T-cell (primary cell): Measurements from ENCODE around the gene PLA2G2D. TPM values are rescaled to one million over a fixed set of nuclear protein-coding genes. Genes with fewer than 3 reads are reported as not detected.

Experiments used
- ATAC-seq, 4 experiments: fragments of 200-7000 bp in 3 of 4; fragments of 150-1000 bp in 1 of 4; cut with Tn5 transposase; replicated peaks in 1 of 4; 1 replicate in 3 of 4; 2 replicates in 1 of 4; pipeline ENCODE4 v1.10.0; 2021; ENCODE audit warnings: moderate library complexity in 3 of 4, mild to moderate bottlenecking in 2 of 4, moderate number of reproducible peaks in 1 of 4
- CTCF ChIA-PET, 2 donors: fragments of 300-600 bp; sonication (Branson Sonifier 250); formaldehyde crosslinking; loops; one replicate each; lab custom pipeline; 2022; ENCODE audit warnings: antibody characterized with exemption in 2 of 2; lab: Charles Lee
- POLR2A ChIA-PET, 2 donors: fragments of 300-600 bp; sonication (Branson Sonifier 250); formaldehyde crosslinking; loops; one replicate each; lab custom pipeline; 2022; ENCODE audit warnings: antibody characterized with exemption in 2 of 2; lab: Charles Lee
- DNase-seq, 35 experiments: peaks; one replicate each; pipeline versions ENCODE4 v3.0.0 to v3.0.0-alpha.2; 2013 to 2023
- H3K27ac ChIP-seq: one replicate; pipeline ENCODE4 v1.5.1; 2013; ENCODE audit warnings: low read length
- H3K27me3 ChIP-seq, 2 experiments: replicated peaks in 1 of 2; 1 replicate in 1 of 2; 2 replicates in 1 of 2; pipeline versions ENCODE4 v1.6.1 to v1.7.0; 2013; ENCODE audit warnings: low read length in 1 of 2, mixed read lengths in 1 of 2; ENCODE audit not compliant: control insufficient read depth in 2 of 2, insufficient read depth in 2 of 2; ENCODE audit errors: extremely low read depth in 1 of 2
- H3K36me3 ChIP-seq, 2 donors: 1 replicate in 1 of 2; 2 replicates in 1 of 2; pipeline versions ENCODE4 v1.6.1 to v1.7.0; 2013; ENCODE audit warnings: low read length in 1 of 2; ENCODE audit not compliant: control insufficient read depth in 2 of 2, insufficient read depth in 1 of 2; ENCODE audit errors: extremely low read depth in 1 of 2
- H3K4me1 ChIP-seq, 2 experiments: 1 replicate in 1 of 2; 2 replicates in 1 of 2; pipeline versions ENCODE4 v1.6.1 to v1.7.0; 2013; ENCODE audit warnings: low read length in 2 of 2, mixed read lengths in 1 of 2; ENCODE audit not compliant: insufficient read depth in 2 of 2, control insufficient read depth in 1 of 2; ENCODE audit errors: extremely low read depth in 1 of 2
- H3K4me3 ChIP-seq, 2 donors: 1 replicate in 1 of 2; 2 replicates in 1 of 2; pipeline versions ENCODE4 v1.5.1 to v1.7.0; 2013; ENCODE audit warnings: mild to moderate bottlenecking in 2 of 2, low read length in 1 of 2, moderate library complexity in 1 of 2; ENCODE audit not compliant: control insufficient read depth in 1 of 2; ENCODE audit errors: extremely low read depth in 1 of 2
- H3K9me3 ChIP-seq: 2 replicates; pipeline ENCODE4 v1.7.0; 2013
- H3K27ac Mint-ChIP-seq, 2 donors: one replicate each; pipeline ENCODE4 v1.8.0; 2020 to 2021; ENCODE audit warnings: mild to moderate bottlenecking in 2 of 2, mixed read lengths in 2 of 2
- H3K27me3 Mint-ChIP-seq, 2 donors: one replicate each; pipeline ENCODE4 v1.8.0; 2021 to 2022; ENCODE audit warnings: mixed read lengths in 2 of 2
- H3K36me3 Mint-ChIP-seq: one replicate; pipeline ENCODE4 v1.8.0; 2021; ENCODE audit warnings: mixed read lengths
- H3K4me1 Mint-ChIP-seq, 3 donors: one replicate each; pipeline ENCODE4 v1.8.0; 2020 to 2022; ENCODE audit warnings: mixed read lengths in 3 of 3, mild to moderate bottlenecking in 1 of 3
- H3K4me3 Mint-ChIP-seq, 3 donors: one replicate each; pipeline ENCODE4 v1.8.0; 2020 to 2022; ENCODE audit warnings: mild to moderate bottlenecking in 3 of 3, mixed read lengths in 3 of 3, moderate library complexity in 3 of 3
- H3K9me3 Mint-ChIP-seq, 3 donors: one replicate each; pipeline ENCODE4 v1.8.0; 2020 to 2022; ENCODE audit warnings: mixed read lengths in 3 of 3
- WGBS: methylation state at CpG from one replicate; pipeline ENCODE4 v1.1.5; 2013; ENCODE audit warnings: missing lambda C conversion rate; ENCODE audit not compliant: insufficient coverage; 5-methylcytosine and 5-hydroxymethylcytosine counted together
- total RNA-seq, 35 experiments: library from RNA in 6 of 35; stranded (reverse) in 6 of 35; fragments of 120-200 nt in 1 of 35; gene quantifications; one replicate each; pipeline versions ENCODE4 v1.2.1 to v1.2.4 and lab custom pipeline; 2013 to 2026

PLA2G2D gene
- total RNA-seq, 5 donors from 2014 or later (not counting 1 experiment from before 2014, with no cell fraction given) = not detected

DNA sequence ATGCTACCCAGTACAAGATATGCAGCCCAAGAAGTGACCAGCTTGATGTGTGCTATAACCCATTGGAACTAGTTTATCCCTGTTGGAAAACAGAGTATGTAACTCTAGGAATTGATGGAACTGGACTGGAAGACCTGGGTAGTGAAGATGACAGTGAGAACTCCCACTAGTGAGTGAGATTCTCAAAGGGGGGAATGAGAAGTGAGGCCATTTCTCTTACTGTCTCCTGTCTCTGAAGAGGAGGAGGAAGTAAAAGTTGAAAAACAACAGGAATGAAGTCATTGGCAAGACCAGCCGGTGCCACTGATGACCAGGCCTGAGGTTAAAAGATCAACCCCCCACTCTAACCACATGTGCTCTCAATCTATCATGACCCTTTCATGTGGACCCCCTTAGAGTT lies 40.7 kb upstream of the PLA2G2D start:
- H3K4me3 Mint-ChIP-seq = no peak overlapping the region
- peaks cover 0 to under 1% (median 0%) of the 10 kb centered on the region in 3 donors for H3K4me1 Mint-ChIP-seq
- H3K9me3 Mint-ChIP-seq = peaks cover 5 to 31% (median 21%) of the 10 kb centered on the region in 3 donors
- no peaks in the 10 kb centered on the region for H3K9me3 ChIP-seq
- H3K36me3 ChIP-seq = no peaks in the 10 kb centered on the region
- no CpG with 5 or more reads among the region's 1 CpG for WGBS
- POLR2A ChIA-PET = no interaction called here
- no peak for ATAC-seq
- H3K36me3 Mint-ChIP-seq = peaks cover 7% of the 10 kb centered on the region
- H3K4me3 ChIP-seq = no peak overlapping the region
- DNase-seq = no peak
- H3K4me1 ChIP-seq = no peaks in the 10 kb centered on the region
- H3K27ac ChIP-seq = no peak overlapping the region
- no peaks in the 10 kb centered on the region for H3K27me3 Mint-ChIP-seq
- CTCF ChIA-PET = no interaction called here
- no peak overlapping the region for H3K27ac Mint-ChIP-seq
- H3K27me3 ChIP-seq = peaks cover 0 to 14% of the 10 kb centered on the region in 2 experiments

DNA sequence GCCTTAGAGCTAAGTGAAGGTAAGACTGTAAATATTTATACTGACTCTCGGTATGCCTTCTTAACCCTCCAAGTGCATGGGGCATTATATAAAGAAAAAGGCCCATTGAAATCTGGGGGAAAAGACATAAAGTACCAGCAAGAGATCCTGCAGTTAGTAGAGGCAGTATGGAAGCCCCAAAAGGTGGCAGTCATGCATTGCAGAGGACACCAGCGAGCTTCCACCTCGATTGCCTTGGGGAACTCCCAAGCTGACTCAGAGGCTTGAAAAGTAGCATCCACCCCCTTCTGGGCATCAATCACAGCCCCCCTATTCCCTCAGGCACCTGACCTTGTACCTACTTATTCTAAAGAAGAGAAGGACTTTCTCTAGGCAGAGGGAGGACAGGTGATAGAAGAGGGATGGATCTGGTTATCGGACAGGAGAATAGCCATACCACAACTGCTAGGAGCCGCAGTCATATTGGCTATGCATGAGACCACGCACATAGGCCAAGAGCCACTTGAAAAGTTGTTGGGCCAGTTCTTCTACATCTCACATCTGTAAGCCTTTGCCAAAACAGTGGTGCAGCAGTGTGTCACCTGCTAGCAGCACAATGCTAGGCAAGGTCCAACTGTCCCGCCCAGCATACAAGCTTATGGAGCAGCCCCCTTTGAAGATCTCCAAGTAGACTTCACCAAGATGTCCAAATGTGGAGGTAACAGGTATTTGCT lies 39.2 kb upstream of the PLA2G2D start:
- no peak overlapping the region for H3K27ac ChIP-seq
- H3K27ac Mint-ChIP-seq = no peak overlapping the region
- H3K27me3 ChIP-seq = peaks cover 0 to 7% of the 10 kb centered on the region in 2 experiments
- H3K4me3 ChIP-seq = no peak overlapping the region
- DNase-seq = no peak
- no peaks in the 10 kb centered on the region for H3K36me3 ChIP-seq
- ATAC-seq = no peak
- CTCF ChIA-PET = no interaction called here
- POLR2A ChIA-PET = no interaction called here
- 78% methylated on average over 4 of the region's 7 CpGs for WGBS
- no peak overlapping the region for H3K4me3 Mint-ChIP-seq
- peaks cover 0 to 7% of the 10 kb centered on the region in 2 experiments for H3K4me1 ChIP-seq
- H3K27me3 Mint-ChIP-seq = no peaks in the 10 kb centered on the region
- H3K36me3 Mint-ChIP-seq = peaks cover 6% of the 10 kb centered on the region
- peaks cover 0 to 25% (median 17%) of the 10 kb centered on the region in 3 donors for H3K9me3 Mint-ChIP-seq
- H3K9me3 ChIP-seq = no peaks in the 10 kb centered on the region
- H3K4me1 Mint-ChIP-seq = peaks cover 9 to 12% (median 10%) of the 10 kb centered on the region in 3 donors

DNA sequence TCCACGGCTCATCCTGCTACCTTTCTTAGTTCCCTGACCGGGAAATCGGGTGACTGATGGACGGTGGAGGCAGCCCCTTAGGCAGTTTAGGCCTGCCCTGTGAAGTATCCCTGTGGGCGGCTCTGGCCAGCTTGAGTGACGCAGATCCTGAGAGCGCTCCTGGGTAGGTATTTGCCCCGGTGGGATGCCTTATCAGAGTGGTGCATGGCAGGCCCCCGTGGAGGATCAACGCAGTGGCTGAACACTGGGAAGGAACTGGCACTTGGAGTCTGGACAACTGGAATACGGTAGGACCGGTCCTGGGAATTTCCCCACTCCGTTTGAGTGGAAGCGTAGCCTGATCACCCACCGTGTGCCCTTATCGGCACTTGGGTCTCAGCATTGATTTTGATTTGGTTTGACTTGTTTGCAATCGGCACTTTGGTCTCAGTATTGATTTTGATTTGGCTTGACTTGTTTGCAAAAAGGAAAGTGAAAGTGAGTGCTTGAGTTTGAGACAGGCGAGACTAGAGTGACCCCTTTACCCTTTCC lies 35.0 kb upstream of the PLA2G2D start:
- H3K36me3 ChIP-seq = no peaks in the 10 kb centered on the region
- ATAC-seq = no peak
- no peak for DNase-seq
- ChIA-PET CTCF (interaction anchor here in 1 of 2 donors (0.8 to 0.9 kb wide), 2 partner anchors 17 to 237 kb away, joined by 3 to 4 read pairs; no protein-coding TSS in a partner anchor), POLR2A (no interaction called here)
- H3K4me1 Mint-ChIP-seq = peaks cover 14 to 21% (median 17%) of the 10 kb centered on the region in 3 donors
- H3K4me1 ChIP-seq = peaks cover 0 to 17% of the 10 kb centered on the region in 2 experiments
- no peak overlapping the region for H3K27ac ChIP-seq
- WGBS = 91% methylated on average over 16 of the region's 18 CpGs
- no peak overlapping the region for H3K4me3 ChIP-seq
- H3K9me3 Mint-ChIP-seq = peaks cover 0 to 6% (median 4%) of the 10 kb centered on the region in 3 donors
- H3K4me3 Mint-ChIP-seq = peak overlapping the region; percentile 43 to 66 (median 48)
- peaks cover 0 to 21% of the 10 kb centered on the region in 2 experiments for H3K27me3 ChIP-seq
- H3K27me3 Mint-ChIP-seq = no peaks in the 10 kb centered on the region
- H3K36me3 Mint-ChIP-seq = no peaks in the 10 kb centered on the region
- peak overlapping the region; percentile 24 to 75 for H3K27ac Mint-ChIP-seq
- H3K9me3 ChIP-seq = no peaks in the 10 kb centered on the region

DNA sequence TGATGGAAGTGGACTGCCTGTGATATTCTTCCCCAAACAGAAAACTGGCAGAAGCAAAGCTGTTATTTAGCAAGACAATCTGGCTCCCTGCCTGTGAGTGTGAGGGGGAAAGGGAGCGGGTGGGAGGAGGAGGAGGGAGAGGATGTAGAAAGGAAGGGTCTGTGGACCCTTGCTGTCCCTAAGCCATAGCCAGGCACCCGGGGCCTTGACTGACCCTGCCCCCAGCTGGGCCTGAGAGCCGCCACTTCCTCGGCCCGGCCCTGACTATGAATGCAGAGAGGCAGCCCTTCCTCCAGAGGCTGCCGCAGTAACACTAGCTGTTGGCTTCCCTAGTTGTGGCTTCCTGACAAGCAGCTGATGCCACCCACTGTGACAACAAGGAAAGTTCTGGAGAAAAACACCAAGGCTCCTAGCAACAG lies 33.7 kb upstream of the PLA2G2D start:
- H3K4me3 Mint-ChIP-seq = peak overlapping the region in 1 of 3 donors; percentile 82
- DNase-seq = no peak
- H3K27ac Mint-ChIP-seq = no peak overlapping the region
- H3K36me3 ChIP-seq = no peaks in the 10 kb centered on the region
- 77% methylated on average over 5 of the region's 6 CpGs for WGBS
- CTCF ChIA-PET = interaction anchor here (0.6 to 2.0 kb wide), 10 partner anchors 9 to 322 kb away, joined by 3 to 12 read pairs (median 3); no protein-coding TSS in a partner anchor
- H3K27ac ChIP-seq = no peak overlapping the region
- peaks cover 0 to 27% of the 10 kb centered on the region in 2 experiments for H3K27me3 ChIP-seq
- no peaks in the 10 kb centered on the region for H3K36me3 Mint-ChIP-seq
- H3K4me1 ChIP-seq = peaks cover 0 to 17% of the 10 kb centered on the region in 2 experiments
- H3K9me3 Mint-ChIP-seq = no peaks in the 10 kb centered on the region
- H3K4me1 Mint-ChIP-seq = peaks cover 14 to 21% (median 17%) of the 10 kb centered on the region in 3 donors
- no peaks in the 10 kb centered on the region for H3K9me3 ChIP-seq
- ATAC-seq = no peak
- no peaks in the 10 kb centered on the region for H3K27me3 Mint-ChIP-seq
- POLR2A ChIA-PET = no interaction called here
- H3K4me3 ChIP-seq = no peak overlapping the region

DNA sequence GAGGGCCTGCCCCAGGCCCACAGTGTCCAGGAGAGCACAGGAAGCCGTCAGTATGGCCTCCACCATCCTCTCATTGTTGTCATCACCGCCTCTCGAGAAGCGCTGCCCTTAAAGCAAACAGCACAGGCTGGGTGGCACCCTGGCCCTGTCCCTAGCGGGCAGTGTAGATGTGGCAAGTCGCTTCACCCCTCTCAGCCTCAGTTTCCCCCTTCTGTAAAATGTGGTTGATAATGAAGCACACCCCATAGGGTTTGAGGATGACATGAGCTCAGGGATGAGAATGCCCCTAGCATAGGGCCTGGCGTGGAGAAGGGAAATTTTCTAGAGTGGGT lies 33.2 kb upstream of the PLA2G2D start:
- ATAC-seq = peak in 2 of 4 experiments; percentile 5 to 28
- POLR2A ChIA-PET = no interaction called here

DNA sequence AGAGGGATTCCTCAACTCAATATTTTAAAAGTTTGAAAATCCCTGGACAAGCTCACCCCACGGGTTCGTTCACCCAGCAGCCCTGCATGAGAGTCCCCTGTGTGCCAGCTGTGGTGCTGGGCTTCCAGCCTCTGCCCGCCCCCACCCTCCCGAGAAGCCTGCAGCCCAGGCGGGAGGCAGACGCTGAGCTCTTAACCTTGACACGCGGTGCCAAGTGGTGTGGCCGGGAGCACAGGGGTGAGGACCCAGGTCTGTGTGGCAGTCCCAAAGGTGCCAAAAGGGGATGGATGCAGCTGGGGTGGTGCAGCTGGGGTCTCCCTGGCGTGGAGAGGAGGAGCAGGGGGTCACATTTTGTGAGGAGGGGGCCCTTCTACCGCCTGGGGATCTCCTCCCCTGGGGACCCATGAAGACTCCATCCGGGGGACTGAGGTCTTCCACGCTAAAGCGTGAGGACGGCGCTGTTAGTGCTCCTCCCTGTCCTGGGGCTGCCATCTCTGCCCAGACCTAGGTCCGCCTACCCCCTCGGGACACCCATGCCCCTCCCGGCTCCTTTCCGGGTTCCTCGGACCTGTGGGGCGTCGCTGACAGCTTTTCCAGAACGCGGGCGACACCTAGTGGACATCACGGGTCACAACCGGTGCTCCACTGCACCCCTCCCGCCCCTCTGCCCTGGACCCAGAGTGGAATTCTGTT lies 32.7 kb upstream of the PLA2G2D start:
- ChIA-PET POLR2A (no interaction called here), CTCF (interaction anchor here (0.6 to 2.0 kb wide), 13 partner anchors 10 to 240 kb away, joined by 3 to 12 read pairs (median 4); no protein-coding TSS in a partner anchor)
- Mint-ChIP-seq H3K4me3 (peak overlapping the region; percentile 69 to 82 (median 78)), H3K4me1 (peaks cover 14 to 21% (median 17%) of the 10 kb centered on the region in 3 donors), H3K27ac (peak overlapping the region in 1 of 2 donors; percentile 31), H3K36me3 (no peaks in the 10 kb centered on the region), H3K27me3 (no peaks in the 10 kb centered on the region), H3K9me3 (no peaks in the 10 kb centered on the region)
- Histone ChIP-seq H3K4me1 (peaks cover 0 to 17% of the 10 kb centered on the region in 2 experiments), H3K4me3 (peak overlapping the region; percentile 52 to 58), H3K27me3 (peaks cover 0 to 29% of the 10 kb centered on the region in 2 experiments), H3K27ac (no peak overlapping the region), H3K9me3 (no peaks in the 10 kb centered on the region), H3K36me3 (no peaks in the 10 kb centered on the region)
- WGBS = 5% methylated on average over 21 of the region's 29 CpGs
- ATAC-seq (peak; percentile 81 to 95 (median 90)), DNase-seq (peak; percentile 36 to 85 (median 69))

More for the DNA sequence above, 33.2 kb upstream of the PLA2G2D start:
- H3K36me3 ChIP-seq = no peaks in the 10 kb centered on the region
- no peak for DNase-seq
- H3K4me1 ChIP-seq = peaks cover 0 to 17% of the 10 kb centered on the region in 2 experiments
- H3K27me3 ChIP-seq = peaks cover 0 to 29% of the 10 kb centered on the region in 2 experiments
- H3K27ac Mint-ChIP-seq = no peak overlapping the region
- 53% methylated on average over 5 of the region's 7 CpGs for WGBS
- no peaks in the 10 kb centered on the region for H3K36me3 Mint-ChIP-seq
- H3K27ac ChIP-seq = no peak overlapping the region
- H3K9me3 Mint-ChIP-seq = no peaks in the 10 kb centered on the region
- H3K4me3 ChIP-seq = no peak overlapping the region
- peaks cover 14 to 21% (median 17%) of the 10 kb centered on the region in 3 donors for H3K4me1 Mint-ChIP-seq
- H3K27me3 Mint-ChIP-seq = no peaks in the 10 kb centered on the region
- H3K4me3 Mint-ChIP-seq = peak overlapping the region; percentile 69 to 82 (median 78)
- no peaks in the 10 kb centered on the region for H3K9me3 ChIP-seq
- CTCF ChIA-PET = interaction anchor here (0.6 to 2.0 kb wide), 11 partner anchors 10 to 321 kb away, joined by 3 to 12 read pairs (median 4); no protein-coding TSS in a partner anchor
